Stimulated activated naive CD8-positive, alpha-beta T cell treated with anti-CD3 and anti-CD28 coated beads, Interleukin-15, amount 100 ng/mL, for 72 hours (primary cell): Measurements from ENCODE around the gene RBM47.
A peak's percentile ranks its signal among the peaks of the same experiment; 100 is the strongest.
"Not testable (repeated sequence)": the region's sequence is repeated elsewhere in the genome, so short reads cannot be mapped to it uniquely, and the experiment has no call there.

Source experiments
- ATAC-seq: fragments of 150-1000 bp; cut with Tn5 transposase; 2 replicates; pipeline ENCODE4 v1.10.0; 2021; ENCODE audit warnings: mild to moderate bottlenecking, moderate library complexity
- DNase-seq, 2 donors: peaks; one replicate each; pipeline ENCODE4 v3.0.0; 2021 to 2022
- H3K27ac Mint-ChIP-seq, 2 donors: one replicate each; pipeline ENCODE4 v1.8.0; 2022; ENCODE audit warnings: mild to moderate bottlenecking in 2 of 2, mixed read lengths in 2 of 2, moderate library complexity in 2 of 2
- H3K27me3 Mint-ChIP-seq: one replicate; pipeline ENCODE4 v1.8.0; 2022; ENCODE audit warnings: mixed read lengths
- H3K4me1 Mint-ChIP-seq: one replicate; pipeline ENCODE4 v1.8.0; 2022; ENCODE audit warnings: mild to moderate bottlenecking, mixed read lengths
- H3K4me3 Mint-ChIP-seq, 2 donors: one replicate each; pipeline ENCODE4 v1.8.0; 2022; ENCODE audit warnings: mild to moderate bottlenecking in 2 of 2, mixed read lengths in 2 of 2, moderate library complexity in 1 of 2
- H3K9me3 Mint-ChIP-seq, 2 donors: one replicate each; pipeline ENCODE4 v1.8.0; 2022; ENCODE audit warnings: mixed read lengths in 2 of 2

Gene RBM47

GRCh38 chr4:40548256-40548655 lies 81.4 kb downstream of the RBM47 start:
- no peaks in the 10 kb centered on the region for H3K9me3 Mint-ChIP-seq
- peaks cover 21% of the 10 kb centered on the region for H3K4me1 Mint-ChIP-seq
- no peaks in the 10 kb centered on the region for H3K27me3 Mint-ChIP-seq
- no peak for ATAC-seq
- H3K27ac Mint-ChIP-seq, result no peak overlapping the region
- no peak overlapping the region for H3K4me3 Mint-ChIP-seq
- DNase-seq, result no peak

- Mint-ChIP-seq H3K27ac (no peak overlapping the region), H3K4me1 (peaks cover 21% of the 10 kb centered on the region), H3K4me3 (no peak overlapping the region), H3K27me3 (no peaks in the 10 kb centered on the region), H3K9me3 (no peaks in the 10 kb centered on the region)
- no peak for ATAC-seq
- no peak for DNase-seq
These were observed 81.9 kb downstream of the RBM47 start for GRCh38 chr4:40547789-40548132.

- peak overlapping the region in 1 of 2 donors; percentile 31 for H3K27ac Mint-ChIP-seq
These were observed 82.5 kb downstream of the RBM47 start for GRCh38 chr4:40546969-40547788.

DNA sequence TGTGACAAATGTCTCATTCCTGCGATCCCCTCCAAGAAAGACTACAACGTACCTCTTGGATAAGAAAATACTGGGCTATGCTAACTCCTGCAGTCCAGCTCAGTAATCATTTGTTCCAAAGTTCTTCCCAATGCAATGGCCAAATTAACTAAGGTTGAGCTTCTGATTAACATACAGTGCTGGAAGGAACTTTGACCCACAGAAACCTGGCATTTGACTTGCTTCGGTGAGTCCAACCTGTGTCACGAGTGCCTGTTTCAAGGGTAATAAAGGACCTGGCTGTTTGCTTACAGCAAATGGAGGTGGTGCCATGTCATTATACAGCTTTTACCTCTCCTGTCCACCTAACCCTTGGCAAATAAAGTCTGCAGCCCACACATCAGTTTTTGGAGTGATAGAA lies 83.2 kb downstream of the RBM47 start:
- Mint-ChIP-seq H3K4me3 (no peak overlapping the region), H3K27me3 (no peaks in the 10 kb centered on the region), H3K27ac (no peak overlapping the region), H3K9me3 (no peaks in the 10 kb centered on the region), H3K4me1 (peaks cover 17% of the 10 kb centered on the region)
- no peak for DNase-seq
- ATAC-seq, result no peak

More at GRCh38 chr4:40546969-40547788, 82.5 kb downstream of the RBM47 start:
- DNase-seq (no peak), ATAC-seq (no peak)
- H3K4me1 Mint-ChIP-seq, result peaks cover 21% of the 10 kb centered on the region
- no peaks in the 10 kb centered on the region for H3K27me3 Mint-ChIP-seq
- no peak overlapping the region for H3K4me3 Mint-ChIP-seq
- H3K9me3 Mint-ChIP-seq, result no peaks in the 10 kb centered on the region

DNA sequence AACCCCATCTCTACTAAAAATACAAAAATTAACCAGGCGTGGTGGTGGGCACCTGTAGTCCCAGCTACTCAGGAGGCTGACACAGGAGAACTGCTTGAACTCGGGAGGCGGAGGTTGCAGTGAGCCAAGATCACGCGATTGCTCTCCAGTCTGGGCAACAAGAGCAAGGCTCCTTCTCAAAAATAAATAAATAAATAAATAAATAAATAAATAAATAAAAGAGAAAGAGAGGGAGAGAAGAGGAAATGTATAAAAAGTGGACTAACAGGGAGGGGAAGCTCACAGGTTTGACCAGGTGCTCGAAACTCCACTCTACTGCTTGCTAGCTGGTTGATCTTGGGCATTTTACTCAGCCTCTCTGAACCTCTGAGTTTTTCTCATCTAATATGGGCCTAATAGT lies 84.2 kb downstream of the RBM47 start:
- not testable (repeated sequence) for ATAC-seq, H3K9me3 Mint-ChIP-seq, DNase-seq, H3K27me3 Mint-ChIP-seq, H3K4me3 Mint-ChIP-seq, H3K4me1 Mint-ChIP-seq
- peak overlapping the region in 1 of 2 donors; percentile 72 for H3K27ac Mint-ChIP-seq

- H3K27ac Mint-ChIP-seq, result no peak overlapping the region
- H3K4me3 Mint-ChIP-seq, result no peak overlapping the region
- H3K4me1 Mint-ChIP-seq, result no peaks in the 10 kb centered on the region
These were observed 85.4 kb downstream of the RBM47 start for GRCh38 chr4:40544221-40544620.

GRCh38 chr4:40540800-40541199 lies 88.9 kb downstream of the RBM47 start:
- Mint-ChIP-seq H3K27me3 (no peaks in the 10 kb centered on the region), H3K4me3 (no peak overlapping the region), H3K4me1 (no peaks in the 10 kb centered on the region), H3K27ac (no peak overlapping the region), H3K9me3 (no peaks in the 10 kb centered on the region)
- DNase-seq, result no peak
- no peak for ATAC-seq

More at GRCh38 chr4:40544221-40544620, 85.4 kb downstream of the RBM47 start:
- DNase-seq, result no peak
- no peaks in the 10 kb centered on the region for H3K9me3 Mint-ChIP-seq
- ATAC-seq, result no peak
- no peaks in the 10 kb centered on the region for H3K27me3 Mint-ChIP-seq

DNA sequence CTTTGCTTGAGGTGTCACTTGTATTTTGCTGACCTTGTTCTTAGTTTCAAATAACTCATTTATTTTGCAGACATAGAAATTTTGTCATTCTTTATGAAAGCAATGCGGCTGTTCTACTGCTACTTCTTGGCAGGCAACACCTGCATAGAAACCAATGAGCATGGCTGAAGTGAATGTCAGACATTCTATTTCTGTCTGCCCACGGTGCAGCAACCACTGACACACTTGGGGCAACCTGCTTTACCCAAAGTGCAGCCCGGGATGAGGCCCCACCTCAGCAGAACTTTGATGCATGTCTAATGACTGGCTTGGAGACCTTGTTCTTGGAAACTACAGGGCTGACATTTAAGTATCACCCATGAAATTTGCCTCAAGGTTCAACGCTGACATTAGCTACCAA lies 93.6 kb downstream of the RBM47 start:
- no peak for ATAC-seq
- Mint-ChIP-seq H3K4me3 (no peak overlapping the region), H3K4me1 (no peaks in the 10 kb centered on the region), H3K27ac (no peak overlapping the region), H3K9me3 (no peaks in the 10 kb centered on the region), H3K27me3 (no peaks in the 10 kb centered on the region)
- DNase-seq, result no peak

GRCh38 chr4:40531636-40532023 lies 98.0 kb downstream of the RBM47 start:
- Mint-ChIP-seq H3K27ac (no peak overlapping the region), H3K27me3 (no peaks in the 10 kb centered on the region), H3K9me3 (no peaks in the 10 kb centered on the region), H3K4me1 (no peaks in the 10 kb centered on the region), H3K4me3 (no peak overlapping the region)
- DNase-seq (no peak), ATAC-seq (no peak)

GRCh38 chr4:40530961-40531635 lies 98.6 kb downstream of the RBM47 start:
- Mint-ChIP-seq H3K27ac (peak overlapping the region; percentile 3 to 23), H3K4me1 (no peaks in the 10 kb centered on the region), H3K9me3 (no peaks in the 10 kb centered on the region), H3K4me3 (no peak overlapping the region), H3K27me3 (no peaks in the 10 kb centered on the region)
- ATAC-seq (no peak), DNase-seq (no peak)

DNA sequence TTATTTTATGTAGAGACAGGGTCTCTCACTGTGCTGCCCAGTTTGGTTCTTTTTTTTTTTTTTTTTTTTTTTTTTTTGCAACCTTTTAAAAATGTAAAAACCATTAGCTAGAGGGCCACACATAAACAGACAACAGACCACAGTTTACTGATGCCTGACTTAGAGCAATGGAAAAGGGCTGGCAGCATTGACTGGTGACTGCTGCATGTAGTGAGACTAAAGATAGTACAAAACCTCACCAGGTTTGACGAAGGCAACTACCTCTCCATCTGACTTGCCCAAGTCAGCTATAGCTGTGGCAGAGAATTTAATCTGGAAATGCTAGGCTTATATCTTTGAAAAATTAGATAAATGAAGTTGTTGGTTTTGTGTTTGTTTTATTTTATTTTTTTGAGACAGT lies 102.9 kb downstream of the RBM47 start:
- Mint-ChIP-seq H3K4me1 (no peaks in the 10 kb centered on the region), H3K9me3 (no peaks in the 10 kb centered on the region), H3K27ac (no peak overlapping the region), H3K27me3 (no peaks in the 10 kb centered on the region), H3K4me3 (no peak overlapping the region)
- DNase-seq, result no peak
- no peak for ATAC-seq

DNA sequence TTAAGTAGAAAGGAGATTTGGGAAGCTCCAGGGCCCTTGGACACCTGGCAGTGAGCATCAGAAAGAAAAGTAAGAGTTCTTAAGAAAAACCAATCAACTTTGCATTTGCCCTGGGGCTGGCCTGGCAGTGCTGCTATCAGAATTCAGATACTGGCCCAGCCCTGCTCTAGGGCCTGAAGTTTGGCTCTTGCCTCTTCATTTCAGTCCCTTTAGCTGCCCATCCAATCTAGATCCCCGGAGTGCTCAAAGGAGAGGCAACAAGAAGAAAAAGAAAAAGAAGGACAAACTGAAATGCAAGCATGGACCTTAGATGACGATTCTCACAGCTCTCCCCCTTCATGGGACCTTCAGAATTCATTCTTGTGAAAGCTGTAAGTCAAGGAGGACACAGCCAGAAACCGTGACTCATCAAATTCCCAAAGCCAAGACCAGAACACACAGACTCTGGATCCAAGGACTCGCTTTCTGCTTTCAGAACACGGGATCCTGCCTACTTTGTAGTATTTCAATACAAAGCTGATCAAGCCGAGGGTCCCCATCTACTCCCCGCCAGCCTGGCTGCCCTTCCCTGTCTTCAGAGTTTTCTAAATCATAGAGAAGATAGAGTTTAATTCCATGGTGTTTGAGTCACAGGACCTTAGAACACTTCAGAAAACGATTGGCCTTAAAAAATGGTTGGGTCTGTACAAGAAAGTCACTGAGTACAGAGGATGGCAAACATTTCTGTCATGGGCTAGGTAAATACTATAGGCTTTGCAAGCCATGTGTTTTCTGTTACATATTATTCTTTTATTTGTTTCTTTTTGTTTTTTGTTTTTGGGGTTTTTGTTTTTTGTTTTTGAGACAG lies 103.7 kb downstream of the RBM47 start:
- no peaks in the 10 kb centered on the region for H3K9me3 Mint-ChIP-seq

GRCh38 chr4:40524366-40525041 lies 105.2 kb downstream of the RBM47 start:
- Mint-ChIP-seq H3K4me1 (no peaks in the 10 kb centered on the region), H3K4me3 (no peak overlapping the region), H3K27me3 (no peaks in the 10 kb centered on the region), H3K9me3 (no peaks in the 10 kb centered on the region), H3K27ac (no peak overlapping the region)
- ATAC-seq, result no peak
- DNase-seq, result no peak

More for the DNA sequence above, 103.7 kb downstream of the RBM47 start:
- H3K4me3 Mint-ChIP-seq, result no peak overlapping the region
- no peaks in the 10 kb centered on the region for H3K4me1 Mint-ChIP-seq
- DNase-seq (no peak), ATAC-seq (no peak)
- H3K27ac Mint-ChIP-seq, result peak overlapping the region; percentile 11 to 74
- H3K27me3 Mint-ChIP-seq, result no peaks in the 10 kb centered on the region

- ATAC-seq (no peak), DNase-seq (no peak)
- no peak overlapping the region for H3K4me3 Mint-ChIP-seq
- H3K4me1 Mint-ChIP-seq, result no peaks in the 10 kb centered on the region
- H3K27me3 Mint-ChIP-seq, result no peaks in the 10 kb centered on the region
- H3K9me3 Mint-ChIP-seq, result no peaks in the 10 kb centered on the region
- no peak overlapping the region for H3K27ac Mint-ChIP-seq
These were observed 106.1 kb downstream of the RBM47 start for GRCh38 chr4:40523581-40523980.

DNA sequence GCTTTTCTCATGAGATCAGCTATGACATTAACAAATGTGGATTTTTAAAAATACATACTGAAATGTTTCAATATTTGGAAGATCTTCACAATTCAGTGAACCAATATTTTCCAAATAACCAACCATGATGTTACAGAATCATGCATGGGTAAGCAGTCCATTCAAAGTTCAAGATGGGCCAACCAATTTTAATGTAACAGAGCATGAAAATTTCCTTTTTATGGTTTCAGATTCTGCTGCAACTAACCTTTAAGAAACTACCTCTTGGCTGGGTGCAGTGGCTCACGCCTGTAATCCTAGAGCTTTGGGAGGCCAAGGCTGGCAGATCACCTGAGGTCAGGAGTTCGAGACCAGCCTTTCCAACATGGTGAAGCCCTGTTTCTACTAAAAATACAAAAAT lies 107.7 kb downstream of the RBM47 start:
- Mint-ChIP-seq H3K9me3 (no peaks in the 10 kb centered on the region), H3K27me3 (no peaks in the 10 kb centered on the region), H3K4me3 (no peak overlapping the region), H3K27ac (no peak overlapping the region), H3K4me1 (peaks cover under 1% of the 10 kb centered on the region)
- DNase-seq (no peak), ATAC-seq (no peak)
